ENCODE results near the gene SYCP1.

DNA sequence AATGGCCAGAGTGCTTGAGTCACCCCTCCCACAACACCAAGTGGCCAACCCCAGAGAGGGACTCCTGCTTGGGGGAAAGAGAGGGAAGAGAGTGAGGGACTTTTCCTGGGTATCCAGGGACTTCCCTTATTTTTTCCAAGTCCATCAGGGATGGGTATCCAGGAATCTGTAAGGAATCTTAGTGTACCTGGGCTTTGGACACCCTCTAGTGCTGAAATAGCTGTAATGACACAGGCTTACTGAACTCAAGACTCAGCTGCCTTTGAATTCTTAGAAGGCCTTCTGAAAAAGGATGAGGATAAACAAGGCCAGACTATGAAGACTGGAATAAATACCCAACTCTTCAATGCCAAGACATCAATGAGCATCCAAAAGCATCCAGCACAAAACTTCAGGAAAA lies 187.0 kb downstream of the SYCP1 start:
- TF ChIP-seq, protein P1, sequence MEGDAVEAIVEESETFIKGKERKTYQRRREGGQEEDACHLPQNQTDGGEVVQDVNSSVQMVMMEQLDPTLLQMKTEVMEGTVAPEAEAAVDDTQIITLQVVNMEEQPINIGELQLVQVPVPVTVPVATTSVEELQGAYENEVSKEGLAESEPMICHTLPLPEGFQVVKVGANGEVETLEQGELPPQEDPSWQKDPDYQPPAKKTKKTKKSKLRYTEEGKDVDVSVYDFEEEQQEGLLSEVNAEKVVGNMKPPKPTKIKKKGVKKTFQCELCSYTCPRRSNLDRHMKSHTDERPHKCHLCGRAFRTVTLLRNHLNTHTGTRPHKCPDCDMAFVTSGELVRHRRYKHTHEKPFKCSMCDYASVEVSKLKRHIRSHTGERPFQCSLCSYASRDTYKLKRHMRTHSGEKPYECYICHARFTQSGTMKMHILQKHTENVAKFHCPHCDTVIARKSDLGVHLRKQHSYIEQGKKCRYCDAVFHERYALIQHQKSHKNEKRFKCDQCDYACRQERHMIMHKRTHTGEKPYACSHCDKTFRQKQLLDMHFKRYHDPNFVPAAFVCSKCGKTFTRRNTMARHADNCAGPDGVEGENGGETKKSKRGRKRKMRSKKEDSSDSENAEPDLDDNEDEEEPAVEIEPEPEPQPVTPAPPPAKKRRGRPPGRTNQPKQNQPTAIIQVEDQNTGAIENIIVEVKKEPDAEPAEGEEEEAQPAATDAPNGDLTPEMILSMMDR (IDR thresholded peaks at IDR 0.05), result peak in 4 of 6 experiments; percentile 9 to 49 (median 26)
- TF ChIP-seq POLR2A (IDR thresholded peaks at IDR 0.05), result no peak

Measured in esophagus squamous epithelium (tissue), 4 donors.